ENCODE results near the gene UBE2J2.
A peak's percentile ranks its signal among the peaks of the same experiment; 100 is the strongest.

UBE2J2 gene

GRCh38 chr1:1279028-1279427 lies 5.4 kb upstream of the UBE2J2 start:
- H2AFZ ChIP-seq (ENCODE audit: low read depth): no peak overlapping the region
- peaks cover 6% of the 10 kb centered on the region; the same call in 1 of the 2 replicates for H3K27me3 ChIP-seq (ENCODE audit: insufficient read depth, low read depth)
- no peak overlapping the region for H3K4me2 ChIP-seq
- no peaks in the 10 kb centered on the region for H4K20me1 ChIP-seq (ENCODE audit: insufficient read depth)
- no peaks in the 10 kb centered on the region for H3K36me3 ChIP-seq (ENCODE audit: insufficient read depth)
- H3K4me1 ChIP-seq (ENCODE audit: low read depth, poor library complexity, severe bottlenecking): peaks cover 3% of the 10 kb centered on the region
- TF ChIP-seq CTCF (conservative IDR thresholded peaks at IDR 0.05; ENCODE audit: low read depth, low read length): no peak
- no peaks in the 10 kb centered on the region for H3K79me2 ChIP-seq (ENCODE audit: insufficient read depth, low read depth)
- H3K27ac ChIP-seq: no peak overlapping the region
- no peak overlapping the region for H3K4me3 ChIP-seq (IDR thresholded peaks at IDR 0.05; ENCODE audit: insufficient read depth, low read depth, low read length)
- H3K9ac ChIP-seq: no peak overlapping the region

GRCh38 chr1:1278620-1279019 lies 5.0 kb upstream of the UBE2J2 start:
- peaks cover 1% of the 10 kb centered on the region for H3K4me1 ChIP-seq (ENCODE audit: low read depth, poor library complexity, severe bottlenecking)
- H3K4me2 ChIP-seq: no peak overlapping the region
- no peaks in the 10 kb centered on the region for H4K20me1 ChIP-seq (ENCODE audit: insufficient read depth)
- H3K27me3 ChIP-seq (ENCODE audit: insufficient read depth, low read depth): peaks cover 6% of the 10 kb centered on the region; the same call in 1 of the 2 replicates
- H3K4me3 ChIP-seq (IDR thresholded peaks at IDR 0.05; ENCODE audit: insufficient read depth, low read depth, low read length): no peak overlapping the region
- H3K27ac ChIP-seq: no peak overlapping the region
- no peak for TF ChIP-seq CTCF (conservative IDR thresholded peaks at IDR 0.05; ENCODE audit: low read depth, low read length)
- no peak overlapping the region for H2AFZ ChIP-seq (ENCODE audit: low read depth)
- no peak overlapping the region for H3K9ac ChIP-seq
- no peaks in the 10 kb centered on the region for H3K79me2 ChIP-seq (ENCODE audit: insufficient read depth, low read depth)
- H3K36me3 ChIP-seq (ENCODE audit: insufficient read depth): no peaks in the 10 kb centered on the region

- no peak overlapping the region for H3K27ac ChIP-seq
- no peak for TF ChIP-seq CTCF (conservative IDR thresholded peaks at IDR 0.05; ENCODE audit: low read depth, low read length)
Observed at GRCh38 chr1:1275836-1276235, 2.2 kb upstream of the UBE2J2 start.

GRCh38 chr1:1274931-1275431 lies 1.3 kb upstream of the UBE2J2 start:
- Histone ChIP-seq H3K27ac (no peak overlapping the region), H3K79me2 (ENCODE audit: insufficient read depth, low read depth) (peaks cover 34% of the 10 kb centered on the region), H3K9ac (no peak overlapping the region), H2AFZ (ENCODE audit: low read depth) (peak overlapping the region; percentile 93; the same call in 1 of the 2 replicates), H3K4me3 (IDR thresholded peaks at IDR 0.05; ENCODE audit: insufficient read depth, low read depth, low read length) (no peak overlapping the region), H4K20me1 (ENCODE audit: insufficient read depth) (peaks cover 4% of the 10 kb centered on the region; the same call in 1 of the 2 replicates), H3K27me3 (ENCODE audit: insufficient read depth, low read depth) (no peaks in the 10 kb centered on the region; the same call in 1 of the 2 replicates), H3K4me1 (ENCODE audit: low read depth, poor library complexity, severe bottlenecking) (peaks cover 14% of the 10 kb centered on the region), H3K36me3 (ENCODE audit: insufficient read depth) (0 out of 2 replicates have a peak, but pooled peaks cover 3% of the 10 kb centered on the region), H3K4me2 (no peak overlapping the region)
- TF ChIP-seq CTCF (conservative IDR thresholded peaks at IDR 0.05; ENCODE audit: low read depth, low read length): no peak

More at GRCh38 chr1:1275836-1276235, 2.2 kb upstream of the UBE2J2 start:
- H4K20me1 ChIP-seq (ENCODE audit: insufficient read depth): peaks cover 4% of the 10 kb centered on the region; the same call in 1 of the 2 replicates
- no peak overlapping the region for H3K4me2 ChIP-seq
- H3K4me1 ChIP-seq (ENCODE audit: low read depth, poor library complexity, severe bottlenecking): peaks cover 14% of the 10 kb centered on the region
- H3K79me2 ChIP-seq (ENCODE audit: insufficient read depth, low read depth): peaks cover 26% of the 10 kb centered on the region
- H2AFZ ChIP-seq (ENCODE audit: low read depth): no peak overlapping the region
- H3K27me3 ChIP-seq (ENCODE audit: insufficient read depth, low read depth): no peaks in the 10 kb centered on the region; the same call in 1 of the 2 replicates
- 0 out of 2 replicates have a peak, but pooled peaks cover 3% of the 10 kb centered on the region for H3K36me3 ChIP-seq (ENCODE audit: insufficient read depth)
- no peak overlapping the region for H3K4me3 ChIP-seq (IDR thresholded peaks at IDR 0.05; ENCODE audit: insufficient read depth, low read depth, low read length)
- no peak overlapping the region for H3K9ac ChIP-seq
